K562 (cell line): Measurements from ENCODE around the gene NEK4. TPM values are rescaled to one million over a fixed set of nuclear protein-coding genes. Genes with fewer than 3 reads are reported as not detected.

Experiments
- ARID1B ChIP-seq: fragments of 450-650 bp; IDR thresholded peaks from 2 replicates; pipeline ENCODE4 v1.6.1; 2016; ENCODE audit warnings: antibody characterized with exemption, mild to moderate bottlenecking, inconsistent platforms
- ATF7 ChIP-seq: fragments of 450-650 bp; IDR thresholded peaks from 2 replicates; pipeline ENCODE4 v1.7.1; 2014; ENCODE audit warnings: mild to moderate bottlenecking, moderate library complexity
- CREM ChIP-seq: IDR thresholded peaks from 2 replicates; pipeline ENCODE4 v1.6.1; 2014; ENCODE audit warnings: antibody characterized with exemption, low read depth
- CXXC5 ChIP-seq: fragments of 250-450 bp; sonication (Bioruptor Pico); IDR thresholded peaks from 2 replicates; pipeline ENCODE4 v1.8.0; 2022; ENCODE audit warnings: inconsistent platforms, mild to moderate bottlenecking, moderate library complexity
- EGR1 ChIP-seq: fragments of 450-650 bp; conservative IDR thresholded peaks from 2 replicates; pipeline ENCODE4 v1.6.1; 2017; ENCODE audit warnings: mild to moderate bottlenecking
- EP400 ChIP-seq: fragments of 450-650 bp; IDR thresholded peaks from 2 replicates; pipeline ENCODE4 v1.6.1; 2017; ENCODE audit warnings: antibody characterized with exemption, mild to moderate bottlenecking, moderate library complexity
- ETV1 ChIP-seq: fragments of 450-650 bp; conservative IDR thresholded peaks from 2 replicates; pipeline ENCODE4 v1.6.1; 2016; ENCODE audit warnings: missing genetic modification characterization, control low read depth, low read depth, missing compliant biosample characterization
- FOS ChIP-seq: IDR thresholded peaks from 3 replicates; pipeline ENCODE4 v1.6.1; 2011; ENCODE audit not compliant: insufficient read length; ENCODE audit errors: extremely low read depth
- FOXK1 ChIP-seq: sonication (generic); formaldehyde crosslinking; IDR thresholded peaks from 2 replicates; pipeline ENCODE4 v1.8.0; 2022; ENCODE audit warnings: missing genetic modification reagents, mild to moderate bottlenecking, borderline replicate concordance
- GABPA ChIP-seq: fragments of 200-800 bp; sonication (Bioruptor generic); conservative IDR thresholded peaks from 2 replicates; pipeline ENCODE4 v1.6.1; 2016; ENCODE audit warnings: low read depth, missing genetic modification characterization, missing compliant biosample characterization
- GTF2F1 ChIP-seq: IDR thresholded peaks from 2 replicates; pipeline ENCODE4 v1.6.1; 2011; ENCODE audit warnings: low read depth, low read length, improper control_type of control experiment
- HCFC1 ChIP-seq: IDR thresholded peaks from 2 replicates; pipeline ENCODE4 v1.6.1; 2012; ENCODE audit warnings: low read depth, low read length, improper control_type of control experiment
- HNRNPL ChIP-seq: fragments of 200-400 bp; formaldehyde crosslinking; IDR thresholded peaks from 2 replicates; pipeline ENCODE4 v1.6.1; 2017; ENCODE audit warnings: low read depth, mild to moderate bottlenecking, low read length
- MCM7 ChIP-seq, 2 experiments: fragments of 450-650 bp; IDR thresholded peaks; 2 replicates each; pipeline ENCODE4 v1.6.1; 2016 to 2018
- NBN ChIP-seq: fragments of 450-650 bp; IDR thresholded peaks from 2 replicates; pipeline ENCODE4 v1.6.1; 2016; ENCODE audit warnings: low read depth, mild to moderate bottlenecking
- PCBP1 ChIP-seq: fragments of 200-400 bp; formaldehyde crosslinking; IDR thresholded peaks from 2 replicates; pipeline ENCODE4 v1.6.1; 2018; ENCODE audit warnings: mild to moderate bottlenecking, low read depth, low read length; ENCODE audit not compliant: poor library complexity, severe bottlenecking
- PHF20 ChIP-seq: fragments of 450-650 bp; IDR thresholded peaks from 2 replicates; pipeline ENCODE4 v1.6.1; 2018; ENCODE audit not compliant: partially characterized antibody
- POLR2AphosphoS5 ChIP-seq: IDR thresholded peaks from 2 replicates; pipeline ENCODE4 v1.6.1; 2011; ENCODE audit warnings: mild to moderate bottlenecking, low read depth, low read length, moderate library complexity; ENCODE audit not compliant: control insufficient read depth, insufficient read depth
- POLR2G ChIP-seq: fragments of 200-400 bp; formaldehyde crosslinking; IDR thresholded peaks from 2 replicates; pipeline ENCODE4 v1.6.1; 2017; ENCODE audit warnings: low read depth, mild to moderate bottlenecking, antibody characterized with exemption, low read length, moderate library complexity
- POLR2H ChIP-seq: IDR thresholded peaks from 2 replicates; pipeline ENCODE4 v1.6.1; 2016; ENCODE audit warnings: missing genetic modification characterization, low read depth, mild to moderate bottlenecking, control low read depth, missing compliant biosample characterization, moderate library complexity
- RBBP5 ChIP-seq: fragments of 200-600 bp; sonication (generic); IDR thresholded peaks from 2 replicates; pipeline ENCODE4 v1.6.1; 2012; ENCODE audit warnings: borderline replicate concordance, mild to moderate bottlenecking, low read length, control low read depth, inconsistent platforms; ENCODE audit not compliant: insufficient read depth, poor library complexity, severe bottlenecking
- RFX1 ChIP-seq: fragments of 450-650 bp; IDR thresholded peaks from 2 replicates; pipeline ENCODE4 v1.6.1; 2016; ENCODE audit warnings: mild to moderate bottlenecking, moderate library complexity
- SAP30 ChIP-seq: fragments of 200-600 bp; sonication (generic); IDR thresholded peaks from 2 replicates; pipeline ENCODE4 v1.6.1; 2012; ENCODE audit warnings: borderline replicate concordance, low read depth, mild to moderate bottlenecking, moderate library complexity, low read length, control low read depth, inconsistent platforms; ENCODE audit not compliant: insufficient read depth, poor library complexity, severe bottlenecking
- ZBTB12 ChIP-seq: fragments of 250-450 bp; sonication (Bioruptor Pico); IDR thresholded peaks from 2 replicates; pipeline ENCODE4 v1.4.0; 2020
- polyA plus RNA-seq, 8 experiments: library from polyadenylated mRNA; depleted of rRNA in 4 of 8; stranded (reverse) in 5 of 8; unstranded in 3 of 8; fragments of >200 nt; fragmentation: Nextera tagmentation in 2 of 8; fragmentation: Illumina TruSeq in 1 of 8; extraction: Ambion mirVana in 2 of 8; extraction: Trizol in 1 of 8; gene quantifications; 2 replicates each; pipeline versions ENCODE4 v1.2.1 to v1.2.3, GENCODE V29; 2011 to 2014; ENCODE audit warnings: inconsistent platforms in 1 of 8, missing spikeins in 1 of 8
- total RNA-seq, 7 experiments: library from RNA; depleted of rRNA in 6 of 7; stranded (reverse); fragments of >200 nt in 6 of 7; fragmentation: Illumina TruSeq in 2 of 7; extraction: Trizol in 2 of 7; gene quantifications; 2 replicates each; pipeline versions ENCODE4 v1.2.1 to v1.2.3, GENCODE V29; 2011 to 2021; ENCODE audit warnings: low replicate concordance in 1 of 7
- TF ChIP-seq, protein P1 (sequence below): fragments of 200-800 bp; sonication (Bioruptor generic); IDR thresholded peaks from 2 replicates; pipeline ENCODE4 v1.6.1; 2017; ENCODE audit warnings: missing genetic modification characterization, missing compliant biosample characterization

The NEK4 gene
- total and polyA plus RNA-seq, 9 of the 15 experiments (the other 6 are each of a cell fraction or from before 2014, with no cell fraction given): 5.8 to 23.1 (median 16.6) TPM

GRCh38 chr3:52770496-52771333, at the start of gene NEK4 (continued):
- peak; percentile 21; the same call in 1 of the 2 replicates for TF ChIP-seq HNRNPL
- 0 out of 2 replicates have a peak, but pooled peaks have one; percentile 15 for TF ChIP-seq ETV1 (tag)
- TF ChIP-seq EGR1: peak; percentile 47
- TF ChIP-seq NBN: no peak
- TF ChIP-seq FOS: no peak
- TF ChIP-seq SAP30: peak; percentile 71
- TF ChIP-seq FOXK1 (CRISPR knock-in tag): peak; percentile 37; the same call in 1 of the 2 replicates
- TF ChIP-seq ARID1B: 0 out of 2 replicates have a peak, but pooled peaks have one; percentile 20
- peak; percentile 95 for TF ChIP-seq PHF20
- no peak for TF ChIP-seq PCBP1
- TF ChIP-seq POLR2G: peak; percentile 95
- TF ChIP-seq CREM: peak; percentile 96
- TF ChIP-seq ATF7: peak; percentile 59
- TF ChIP-seq POLR2H (tag): peak; percentile 84
- peak; percentile 48 for TF ChIP-seq EP400
- TF ChIP-seq GTF2F1: no peak
- peak; percentile 49; the same call in 1 of the 2 replicates for TF ChIP-seq ZBTB12 (CRISPR knock-in tag)
- TF ChIP-seq MCM7 (IDR thresholded peaks at IDR 0.05): no peak
- peak; percentile 89 for TF ChIP-seq POLR2AphosphoS5
- TF ChIP-seq, protein P1, sequence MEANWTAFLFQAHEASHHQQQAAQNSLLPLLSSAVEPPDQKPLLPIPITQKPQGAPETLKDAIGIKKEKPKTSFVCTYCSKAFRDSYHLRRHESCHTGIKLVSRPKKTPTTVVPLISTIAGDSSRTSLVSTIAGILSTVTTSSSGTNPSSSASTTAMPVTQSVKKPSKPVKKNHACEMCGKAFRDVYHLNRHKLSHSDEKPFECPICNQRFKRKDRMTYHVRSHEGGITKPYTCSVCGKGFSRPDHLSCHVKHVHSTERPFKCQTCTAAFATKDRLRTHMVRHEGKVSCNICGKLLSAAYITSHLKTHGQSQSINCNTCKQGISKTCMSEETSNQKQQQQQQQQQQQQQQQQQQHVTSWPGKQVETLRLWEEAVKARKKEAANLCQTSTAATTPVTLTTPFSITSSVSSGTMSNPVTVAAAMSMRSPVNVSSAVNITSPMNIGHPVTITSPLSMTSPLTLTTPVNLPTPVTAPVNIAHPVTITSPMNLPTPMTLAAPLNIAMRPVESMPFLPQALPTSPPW (CRISPR knock-in tag): peak; percentile 42; the same call in 1 of the 2 replicates
- peak; percentile 79 for TF ChIP-seq CXXC5 (CRISPR knock-in tag)
- peak; percentile 71 for TF ChIP-seq GABPA (tag)
- peak; percentile 79 for TF ChIP-seq HCFC1
- TF ChIP-seq RFX1: peak; percentile 84
- peak; percentile 22 for TF ChIP-seq RBBP5
